HG03521 (cell line): Measurements from ENCODE around the gene RGS5.

Source experiments
- ATAC-seq: cut with Tn5 transposase; IDR thresholded peaks from one replicate; pipeline ENCODE4 v1.9.1; 2021; ENCODE audit warnings: mild to moderate bottlenecking, moderate library complexity; ENCODE audit not compliant: unreplicated experiment

The RGS5 gene

GRCh38 chr1:163093169-163093568, 109.5 kb downstream of the RGS5 start:
- ATAC-seq: no peak
